B cell (primary cell): ENCODE measurements around the gene AKAP14. TPM values are rescaled to one million over a fixed set of nuclear protein-coding genes. Genes with fewer than 3 reads are reported as not detected.

Source experiments
- ATAC-seq: fragments of 200-7000 bp; cut with Tn5 transposase; one replicate; pipeline ENCODE4 v1.10.0; 2021; ENCODE audit warnings: low read depth, mild to moderate bottlenecking, moderate number of reproducible peaks, moderate library complexity
- CTCF ChIA-PET: fragments of 350-600 bp; sonication (Branson Sonifier 250); formaldehyde crosslinking; loops from one replicate; lab custom pipeline; 2021; ENCODE audit warnings: antibody characterized with exemption, inconsistent platforms; lab: Charles Lee
- POLR2A ChIA-PET: fragments of 350-600 bp; sonication (Branson Sonifier 250); formaldehyde crosslinking; loops from one replicate; lab custom pipeline; 2021; ENCODE audit warnings: antibody characterized with exemption; lab: Charles Lee
- DNase-seq: peaks from one replicate; pipeline ENCODE4 v3.0.0; 2013
- H2AFZ ChIP-seq: 2 replicates; pipeline ENCODE4 v1.6.1; 2012; ENCODE audit warnings: mild to moderate bottlenecking, low read depth, low read length; ENCODE audit not compliant: insufficient read depth, poor library complexity, severe bottlenecking
- H3K27ac ChIP-seq, 2 donors: 1 replicate in 1 of 2; 2 replicates in 1 of 2; pipeline ENCODE4 v1.5.1; 2012 to 2013; ENCODE audit warnings: low read length in 2 of 2, mild to moderate bottlenecking in 2 of 2, moderate library complexity in 1 of 2
- H3K27me3 ChIP-seq, 4 experiments: fragments of 200-600 bp in 1 of 4; sonication (generic) in 1 of 4; replicated peaks in 1 of 4; 1 replicate in 2 of 4; 2 replicates in 2 of 4; pipeline versions ENCODE4 v1.6.1 to v1.7.0; 2013 to 2016; ENCODE audit warnings: low read length in 3 of 4, mild to moderate bottlenecking in 2 of 4, mixed read lengths in 1 of 4, moderate library complexity in 1 of 4; ENCODE audit not compliant: insufficient read depth in 4 of 4, control insufficient read depth in 3 of 4; ENCODE audit errors: control extremely low read depth in 1 of 4
- H3K36me3 ChIP-seq, 2 experiments: replicated peaks in 1 of 2; 1 replicate in 1 of 2; 2 replicates in 1 of 2; pipeline versions ENCODE4 v1.6.1 to v1.7.1; 2013; ENCODE audit warnings: low read length in 1 of 2; ENCODE audit not compliant: insufficient read depth in 2 of 2, control insufficient read depth in 1 of 2; ENCODE audit errors: control extremely low read depth in 1 of 2, extremely low read depth in 1 of 2
- H3K4me1 ChIP-seq, 2 donors: fragments of 200-600 bp in 1 of 2; sonication (generic) in 1 of 2; 1 replicate in 1 of 2; 2 replicates in 1 of 2; pipeline versions ENCODE4 v1.5.1 to v1.6.1; 2013 to 2017; ENCODE audit warnings: low read length in 2 of 2; ENCODE audit not compliant: control insufficient read depth in 2 of 2, insufficient read depth in 2 of 2
- H3K4me2 ChIP-seq: replicated peaks from 2 replicates; pipeline ENCODE3; 2012; ENCODE audit warnings: mild to moderate bottlenecking, low read depth, low read length; ENCODE audit not compliant: poor library complexity, severe bottlenecking
- H3K4me3 ChIP-seq, 5 experiments: fragments of 200-600 bp in 1 of 5; sonication (generic) in 1 of 5; 1 replicate in 3 of 5; 2 replicates in 2 of 5; pipeline versions ENCODE4 v1.5.1 to v1.7.0; 2011 to 2016; ENCODE audit warnings: low read length in 4 of 5, mild to moderate bottlenecking in 4 of 5, low read depth in 2 of 5, control low read depth in 1 of 5, moderate library complexity in 1 of 5; ENCODE audit not compliant: insufficient read depth in 1 of 5; ENCODE audit errors: control extremely low read depth in 1 of 5, extremely low read depth in 1 of 5
- H3K79me2 ChIP-seq: fragments of 200-600 bp; sonication (generic); one replicate; pipeline ENCODE4 v1.6.0; 2016; ENCODE audit warnings: low read length; ENCODE audit not compliant: control insufficient read depth, insufficient read depth
- H3K9ac ChIP-seq: fragments of 200-600 bp; sonication (generic); 2 replicates; pipeline ENCODE4 v1.6.1; 2017; ENCODE audit warnings: mild to moderate bottlenecking, low read length, moderate library complexity
- H3K9me3 ChIP-seq, 3 donors: one replicate each; pipeline versions ENCODE4 v1.6.1 to v1.7.1; 2013; ENCODE audit warnings: low read length in 2 of 3; ENCODE audit not compliant: control insufficient read depth in 2 of 3, insufficient read depth in 1 of 3; ENCODE audit errors: control extremely low read depth in 1 of 3
- H4K20me1 ChIP-seq: 2 replicates; pipeline ENCODE4 v1.6.0; 2012; ENCODE audit warnings: mild to moderate bottlenecking, low read length; ENCODE audit not compliant: insufficient read depth, control insufficient read depth, poor library complexity, severe bottlenecking
- H3K27ac Mint-ChIP-seq: one replicate; pipeline ENCODE4 v1.8.0; 2021; ENCODE audit warnings: mixed read lengths
- H3K27me3 Mint-ChIP-seq: one replicate; pipeline ENCODE4 v1.8.0; 2021; ENCODE audit warnings: mixed read lengths
- H3K4me1 Mint-ChIP-seq: one replicate; pipeline ENCODE4 v1.8.0; 2021; ENCODE audit warnings: mixed read lengths
- H3K4me3 Mint-ChIP-seq: one replicate; pipeline ENCODE4 v1.8.0; 2021; ENCODE audit warnings: mixed read lengths
- H3K9me3 Mint-ChIP-seq: one replicate; pipeline ENCODE4 v1.8.0; 2022; ENCODE audit warnings: mixed read lengths; ENCODE audit not compliant: insufficient read depth
- EZH2 ChIP-seq: IDR thresholded peaks from 2 replicates; pipeline ENCODE4 v1.6.1; 2012; ENCODE audit warnings: borderline replicate concordance, low read depth, mild to moderate bottlenecking, moderate library complexity, low read length; ENCODE audit not compliant: insufficient read depth, poor library complexity, severe bottlenecking
- whole genome bisulfite sequencing: methylation state at CpG from one replicate; pipeline ENCODE4 v1.1.5; 2013; ENCODE audit warnings: missing lambda C conversion rate; ENCODE audit not compliant: insufficient coverage; 5-methylcytosine and 5-hydroxymethylcytosine counted together
- intact Hi-C: fragments of 100-400 bp; cut with micrococcal nuclease; formaldehyde crosslinking; loops from one replicate; pipeline ENCODE4 v1.10.0; 2022
- polyA plus RNA-seq: library from polyadenylated mRNA; depleted of rRNA; stranded (reverse); fragments of >200 nt; gene quantifications from 2 replicates; pipeline ENCODE4 v1.2.3, GENCODE V29; 2012
- total RNA-seq, 2 donors: library from RNA; stranded (reverse); fragments of 120-200 nt in 1 of 2; gene quantifications; 1 replicate in 1 of 2; 2 replicates in 1 of 2; pipeline versions ENCODE4 v1.2.3 to v1.2.4, GENCODE V29; 2013 to 2022
- TF ChIP-seq, protein P1 (sequence below): fragments of 200-600 bp; IDR thresholded peaks from one replicate; pipeline ENCODE4 v1.8.0; 2022; ENCODE audit warnings: antibody characterized with exemption, mild to moderate bottlenecking

The AKAP14 gene
- total and polyA plus RNA-seq, 2 donors (not counting 1 experiment from before 2014, with no cell fraction given) = not detected

DNA sequence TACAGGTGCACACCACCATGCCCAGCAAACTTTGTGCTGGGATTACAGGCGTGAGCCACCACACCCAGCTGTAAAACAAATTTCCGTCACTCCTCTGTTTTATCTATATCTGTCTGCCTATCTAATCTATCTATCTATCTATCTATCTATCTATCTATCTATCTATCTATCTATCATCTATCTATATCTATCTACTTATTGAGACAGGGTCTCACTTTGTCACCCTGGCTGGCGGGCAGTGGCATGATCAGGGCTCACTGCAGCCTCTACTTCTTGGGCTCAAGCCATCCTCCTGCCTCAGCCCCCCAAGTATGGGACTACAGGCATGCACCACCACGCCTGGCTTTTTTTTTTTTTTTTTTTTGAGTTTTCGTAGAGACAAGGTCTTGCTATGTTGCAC lies 20.6 kb downstream of the AKAP14 start:
- Histone ChIP-seq H3K4me3 (no peak overlapping the region), H3K4me2 (no peak overlapping the region), H2AFZ (no peak overlapping the region), H3K79me2 (no peaks in the 10 kb centered on the region), H4K20me1 (no peaks in the 10 kb centered on the region), H3K9ac (no peak overlapping the region), H3K27me3 (no peaks in the 10 kb centered on the region), H3K36me3 (no peaks in the 10 kb centered on the region), H3K27ac (no peak overlapping the region), H3K4me1 (no peaks in the 10 kb centered on the region), H3K9me3 (no peaks in the 10 kb centered on the region)
- TF ChIP-seq, protein P1, sequence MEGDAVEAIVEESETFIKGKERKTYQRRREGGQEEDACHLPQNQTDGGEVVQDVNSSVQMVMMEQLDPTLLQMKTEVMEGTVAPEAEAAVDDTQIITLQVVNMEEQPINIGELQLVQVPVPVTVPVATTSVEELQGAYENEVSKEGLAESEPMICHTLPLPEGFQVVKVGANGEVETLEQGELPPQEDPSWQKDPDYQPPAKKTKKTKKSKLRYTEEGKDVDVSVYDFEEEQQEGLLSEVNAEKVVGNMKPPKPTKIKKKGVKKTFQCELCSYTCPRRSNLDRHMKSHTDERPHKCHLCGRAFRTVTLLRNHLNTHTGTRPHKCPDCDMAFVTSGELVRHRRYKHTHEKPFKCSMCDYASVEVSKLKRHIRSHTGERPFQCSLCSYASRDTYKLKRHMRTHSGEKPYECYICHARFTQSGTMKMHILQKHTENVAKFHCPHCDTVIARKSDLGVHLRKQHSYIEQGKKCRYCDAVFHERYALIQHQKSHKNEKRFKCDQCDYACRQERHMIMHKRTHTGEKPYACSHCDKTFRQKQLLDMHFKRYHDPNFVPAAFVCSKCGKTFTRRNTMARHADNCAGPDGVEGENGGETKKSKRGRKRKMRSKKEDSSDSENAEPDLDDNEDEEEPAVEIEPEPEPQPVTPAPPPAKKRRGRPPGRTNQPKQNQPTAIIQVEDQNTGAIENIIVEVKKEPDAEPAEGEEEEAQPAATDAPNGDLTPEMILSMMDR = no peak
- TF ChIP-seq EZH2 = no peak
- Mint-ChIP-seq H3K4me3 (no peak overlapping the region), H3K4me1 (no peaks in the 10 kb centered on the region), H3K27me3 (no peaks in the 10 kb centered on the region), H3K9me3 (no peaks in the 10 kb centered on the region), H3K27ac (no peak overlapping the region)
- intact Hi-C loops = no loop called here
- DNase-seq (no peak), ATAC-seq (no peak)
- 100% methylated on average over 2 of the region's 5 CpGs for WGBS
- ChIA-PET CTCF (no interaction called here), POLR2A (no interaction called here)

DNA sequence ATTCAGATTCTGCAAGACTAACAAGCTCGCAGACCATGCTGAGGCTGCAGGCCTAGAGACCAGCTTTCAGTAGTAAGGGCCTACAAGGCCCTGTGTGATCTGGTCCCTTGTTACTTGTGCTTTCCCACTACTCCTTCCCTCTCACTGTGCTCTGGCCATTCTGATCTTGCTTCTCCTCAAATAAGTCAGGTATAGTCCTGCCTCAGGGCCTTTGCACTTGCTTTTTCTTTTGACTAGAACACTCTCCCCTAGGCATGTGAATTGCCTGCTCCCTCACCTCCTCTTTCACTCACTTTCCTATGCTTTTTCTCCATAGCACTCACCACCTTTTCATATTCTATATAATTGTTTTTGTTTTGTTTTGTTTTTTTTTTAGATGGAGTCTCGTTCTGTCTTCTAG lies 22.2 kb downstream of the AKAP14 start:
- no peak overlapping the region for H3K27ac ChIP-seq
- no peak overlapping the region for H3K9ac ChIP-seq
- ATAC-seq (no peak), DNase-seq (no peak)
- Mint-ChIP-seq H3K27me3 (no peaks in the 10 kb centered on the region), H3K4me3 (no peak overlapping the region), H3K27ac (no peak overlapping the region), H3K4me1 (no peaks in the 10 kb centered on the region), H3K9me3 (no peaks in the 10 kb centered on the region)
- no peak overlapping the region for H3K4me2 ChIP-seq
- TF ChIP-seq, protein P1 = no peak
- TF ChIP-seq EZH2 = no peak
- intact Hi-C loops = no loop called here
- H3K4me1 ChIP-seq = no peaks in the 10 kb centered on the region
- no peaks in the 10 kb centered on the region for H4K20me1 ChIP-seq
- H2AFZ ChIP-seq = no peak overlapping the region
- ChIA-PET CTCF (no interaction called here), POLR2A (no interaction called here)
- H3K36me3 ChIP-seq = no peaks in the 10 kb centered on the region
- 100% methylated on average over 1 of the region's 2 CpGs for WGBS
- H3K4me3 ChIP-seq = no peak overlapping the region
- H3K9me3 ChIP-seq = no peaks in the 10 kb centered on the region
- H3K27me3 ChIP-seq = no peaks in the 10 kb centered on the region
- H3K79me2 ChIP-seq = no peaks in the 10 kb centered on the region
